HG03025 (cell line): Measurements from ENCODE around the gene ARHGEF37.
"Not testable (repeated sequence)": the region's sequence is repeated elsewhere in the genome, so short reads cannot be mapped to it uniquely, and the experiment has no call there.

Source experiments
- ATAC-seq: cut with Tn5 transposase; IDR thresholded peaks from one replicate; pipeline ENCODE4 v1.9.1; 2021; ENCODE audit warnings: mild to moderate bottlenecking, moderate library complexity; ENCODE audit not compliant: unreplicated experiment, low FRiP score

Gene ARHGEF37

GRCh38 chr5:149581192-149581861 lies at the start of gene ARHGEF37:
ARHGEF37 (plus strand) TSS chr5:149581498; CDS start chr5:149597770, 16,272 bp downstream.
- ATAC-seq, result no peak

- ATAC-seq, result no peak
Observed at GRCh38 chr5:149532413-149532812, 48.9 kb upstream of the ARHGEF37 start.

GRCh38 chr5:149535787-149536186 lies 45.5 kb upstream of the ARHGEF37 start:
- ATAC-seq, result not testable (repeated sequence)

GRCh38 chr5:149537374-149537975 lies 43.8 kb upstream of the ARHGEF37 start:
- ATAC-seq, result no peak

- ATAC-seq, result no peak
Observed at GRCh38 chr5:149540089-149540488, 41.2 kb upstream of the ARHGEF37 start.

- no peak for ATAC-seq
Observed at GRCh38 chr5:149541893-149542292, 39.4 kb upstream of the ARHGEF37 start.

- no peak for ATAC-seq
Observed at GRCh38 chr5:149543361-149544027, 37.8 kb upstream of the ARHGEF37 start.

- ATAC-seq, result no peak
Observed at GRCh38 chr5:149544028-149544420, 37.3 kb upstream of the ARHGEF37 start.

GRCh38 chr5:149545327-149545726 lies 36.0 kb upstream of the ARHGEF37 start:
- ATAC-seq, result no peak

- ATAC-seq, result no peak
Observed at GRCh38 chr5:149546974-149547373, 34.3 kb upstream of the ARHGEF37 start.

GRCh38 chr5:149549461-149550267 lies 31.6 kb upstream of the ARHGEF37 start:
- no peak for ATAC-seq

GRCh38 chr5:149550268-149550583 lies 31.1 kb upstream of the ARHGEF37 start:
- no peak for ATAC-seq

- peak; percentile 4 for ATAC-seq
Observed at GRCh38 chr5:149550594-149551226, 30.6 kb upstream of the ARHGEF37 start.

GRCh38 chr5:149551227-149552037 lies 29.9 kb upstream of the ARHGEF37 start, which contains the start of gene CSNK1A1:
CSNK1A1 (minus strand) TSS chr5:149551439; CDS start chr5:149550964, 475 bp downstream.
- ATAC-seq, result peak; percentile 89

- no peak for ATAC-seq
Observed at GRCh38 chr5:149552038-149552494, 29.2 kb upstream of the ARHGEF37 start.

GRCh38 chr5:149552553-149553160 lies 28.6 kb upstream of the ARHGEF37 start:
- ATAC-seq, result no peak

GRCh38 chr5:149559706-149560105 lies 21.6 kb upstream of the ARHGEF37 start:
- ATAC-seq, result no peak

- no peak for ATAC-seq
Observed at GRCh38 chr5:149561848-149562247, 19.4 kb upstream of the ARHGEF37 start.

GRCh38 chr5:149563466-149563865 lies 17.8 kb upstream of the ARHGEF37 start:
- ATAC-seq, result no peak
